HCT116 (cell line): ENCODE results near the gene SNX8. TPM values are rescaled to one million over a fixed set of nuclear protein-coding genes. Genes with fewer than 3 reads are reported as not detected.

Experiments used
- ATAC-seq: fragments of 200-7000 bp; cut with Tn5 transposase; 2 replicates; pipeline ENCODE4 v1.9.1; 2020; ENCODE audit warnings: mild to moderate bottlenecking, moderate library complexity
- BruUV-seq: library from RNA; stranded (reverse); fragments of 400-500 nt; replicated peaks from 2 replicates; lab custom pipeline; 2021; lab: Mats Ljungman, UMichigan
- CTCF ChIA-PET: fragments of 300-600 bp; sonication (Branson Sonifier 250); formaldehyde crosslinking; loops from one replicate; lab custom pipeline; 2021; ENCODE audit warnings: antibody characterized with exemption; lab: Charles Lee
- POLR2A ChIA-PET: fragments of 300-600, 350-600 bp; sonication (Branson Sonifier 250); formaldehyde crosslinking; loops from one replicate; lab custom pipeline; 2021; ENCODE audit warnings: antibody characterized with exemption; lab: Charles Lee
- RAD21 ChIA-PET, 2 experiments: fragments of 300-600 bp; sonication (Branson Sonifier 250); formaldehyde crosslinking; loops; one replicate each; lab custom pipeline; 2023; ENCODE audit warnings: low total read pairs in 2 of 2; ENCODE audit not compliant: uncharacterized antibody in 2 of 2, unreplicated experiment in 2 of 2, low non-redundant PET in 1 of 2; lab: Charles Lee
- DNase-seq: peaks from one replicate; pipeline ENCODE4 v3.0.0-alpha.2; 2010; ENCODE audit warnings: low read depth, low spot score
- H2AFZ ChIP-seq: fragments of 200-600 bp; shearing (Covaris generic), sonication (generic); 2 replicates; pipeline ENCODE4 v1.6.1; 2017; ENCODE audit warnings: low read depth, mixed run types, mixed read lengths, antibody characterized with exemption, low read length; ENCODE audit not compliant: poor library complexity, severe bottlenecking
- H3K27ac ChIP-seq: 2 replicates; pipeline ENCODE4 v1.5.1; 2012; ENCODE audit warnings: low read depth, low read length
- H3K27me3 ChIP-seq: fragments of 200-600 bp; sonication (generic); 2 replicates; pipeline ENCODE4 v1.6.1; 2016; ENCODE audit warnings: mixed run types, low read length, mixed read lengths; ENCODE audit not compliant: insufficient read depth
- H3K36me3 ChIP-seq, 2 experiments: fragments of 200-500 bp in 1 of 2; fragments of 200-600 bp in 1 of 2; sonication (Bioruptor generic) in 1 of 2; sonication (generic) in 1 of 2; 2 replicates each; pipeline versions ENCODE4 v1.5.1 to v1.6.1; 2014 to 2016; ENCODE audit warnings: low read length in 2 of 2, inconsistent platforms in 1 of 2, mixed read lengths in 1 of 2, mixed run types in 1 of 2; ENCODE audit not compliant: insufficient read depth in 2 of 2, control insufficient read depth in 1 of 2
- H3K4me1 ChIP-seq, 2 experiments: fragments of 200-600 bp in 1 of 2; sonication (generic) in 1 of 2; 2 replicates each; pipeline versions ENCODE4 v1.5.1 to v1.6.1; 2012 to 2017; ENCODE audit warnings: low read length in 2 of 2, inconsistent platforms in 1 of 2, mild to moderate bottlenecking in 1 of 2, mixed read lengths in 1 of 2, mixed run types in 1 of 2, moderate library complexity in 1 of 2; ENCODE audit not compliant: insufficient read depth in 2 of 2, control insufficient read depth in 1 of 2
- H3K4me2 ChIP-seq: fragments of 200-600 bp; sonication (generic); 2 replicates; pipeline ENCODE4 v1.6.1; 2017; ENCODE audit warnings: mixed run types, low read length, mixed read lengths
- H3K4me3 ChIP-seq, 2 experiments: fragments of 200-600 bp in 1 of 2; sonication (generic) in 1 of 2; replicated peaks in 1 of 2; 2 replicates each; pipeline ENCODE4 v1.5.1; 2011 to 2016; ENCODE audit warnings: low read length in 2 of 2, control low read depth in 1 of 2, low read depth in 1 of 2, mild to moderate bottlenecking in 1 of 2, mixed read lengths in 1 of 2, mixed run types in 1 of 2
- H3K79me2 ChIP-seq: fragments of 200-600 bp; sonication (generic); 2 replicates; pipeline ENCODE4 v1.6.1; 2017; ENCODE audit warnings: mild to moderate bottlenecking, mixed run types, low read length, moderate library complexity, mixed read lengths; ENCODE audit not compliant: insufficient read depth
- H3K9ac ChIP-seq: fragments of 200-600 bp; sonication (generic); 2 replicates; pipeline ENCODE4 v1.6.1; 2016; ENCODE audit warnings: low read length, mixed read lengths
- H3K9me2 ChIP-seq: fragments of 200-600 bp; sonication (generic), shearing (Covaris generic); 2 replicates; pipeline ENCODE4 v1.6.1; 2017; ENCODE audit warnings: mixed run types, mild to moderate bottlenecking, moderate library complexity; ENCODE audit not compliant: insufficient read depth
- H3K9me3 ChIP-seq, 2 experiments: fragments of 200-500 bp in 1 of 2; fragments of 200-600 bp in 1 of 2; sonication (Bioruptor generic) in 1 of 2; sonication (generic) in 1 of 2; 2 replicates each; pipeline ENCODE4 v1.6.1; 2014 to 2017; ENCODE audit warnings: low read length in 2 of 2, mixed read lengths in 2 of 2, inconsistent platforms in 1 of 2, low read depth in 1 of 2, mild to moderate bottlenecking in 1 of 2, mixed run types in 1 of 2, moderate library complexity in 1 of 2; ENCODE audit not compliant: control insufficient read depth in 1 of 2, insufficient read depth in 1 of 2
- H4K20me1 ChIP-seq: fragments of 200-600 bp; sonication (generic), shearing (Covaris generic); 2 replicates; pipeline ENCODE4 v1.6.1; 2017; ENCODE audit warnings: mixed run types, mild to moderate bottlenecking, moderate library complexity; ENCODE audit not compliant: insufficient read depth
- CEBPB ChIP-seq: IDR thresholded peaks from 2 replicates; pipeline ENCODE4 v1.6.1; 2012; ENCODE audit warnings: low read depth
- EGR1 ChIP-seq: IDR thresholded peaks from 2 replicates; pipeline ENCODE4 v1.6.1; 2012; ENCODE audit warnings: low read depth
- ELF1 ChIP-seq: IDR thresholded peaks from 2 replicates; pipeline ENCODE4 v1.6.1; 2012; ENCODE audit warnings: low read depth, borderline replicate concordance
- EZH2 ChIP-seq: fragments of 200-600 bp; sonication (generic); IDR thresholded peaks from 2 replicates; pipeline ENCODE4 v1.6.1; 2017; ENCODE audit warnings: antibody characterized with exemption, mixed run types
- EZH2phosphoT487 ChIP-seq: fragments of 200-600 bp; IDR thresholded peaks from 2 replicates; pipeline ENCODE4 v1.6.1; 2018; ENCODE audit warnings: antibody characterized with exemption, borderline replicate concordance
- FOSL1 ChIP-seq: IDR thresholded peaks from 2 replicates; pipeline ENCODE4 v1.6.1; 2012; ENCODE audit warnings: low read depth
- POLR2AphosphoS5 ChIP-seq: IDR thresholded peaks from 2 replicates; pipeline ENCODE4 v1.6.1; 2011; ENCODE audit warnings: mild to moderate bottlenecking, low read depth, low read length, moderate library complexity
- SIN3A ChIP-seq: IDR thresholded peaks from 2 replicates; pipeline ENCODE4 v1.6.1; 2012; ENCODE audit warnings: low read depth
- SP1 ChIP-seq: IDR thresholded peaks from 2 replicates; pipeline ENCODE4 v1.6.1; 2012; ENCODE audit warnings: low read depth
- TCF7L2 ChIP-seq: IDR thresholded peaks from 2 replicates; pipeline ENCODE4 v1.7.0; 2011; ENCODE audit warnings: borderline replicate concordance, inconsistent platforms; ENCODE audit not compliant: insufficient read depth, insufficient read length; ENCODE audit errors: extremely low read depth
- ZNF274 ChIP-seq: fragments of 200-500 bp; sonication (Bioruptor generic); IDR thresholded peaks from 2 replicates; pipeline ENCODE4 v1.6.1; 2014; ENCODE audit warnings: mild to moderate bottlenecking, low read depth, low read length, inconsistent platforms
- intact Hi-C: fragments of 100-400 bp; cut with micrococcal nuclease; formaldehyde crosslinking; loops from 2 replicates; pipeline ENCODE4 v1.10.0; 2022
- total RNA-seq: library from RNA; stranded (reverse); gene quantifications from one replicate; pipeline ENCODE4 v1.2.1, GENCODE V29; 2021; ENCODE audit not compliant: unreplicated experiment
- TF ChIP-seq, protein P1 (sequence below): IDR thresholded peaks from 2 replicates; pipeline ENCODE4 v1.6.1; 2012
- TF ChIP-seq, protein P2 (sequence below), 3 experiments: fragments of 200-600 bp in 1 of 3; sonication (generic) in 1 of 3; IDR thresholded peaks in 2 of 3; conservative IDR thresholded peaks in 1 of 3; 2 replicates each; pipeline ENCODE4 v1.5.1; 2012 to 2017; ENCODE audit warnings: low read depth in 2 of 3, low read length in 2 of 3, antibody characterized with exemption in 1 of 3, borderline replicate concordance in 1 of 3, control low read depth in 1 of 3, mild to moderate bottlenecking in 1 of 3, mixed read lengths in 1 of 3, mixed run types in 1 of 3, moderate library complexity in 1 of 3; ENCODE audit not compliant: insufficient read depth in 1 of 3
- TF ChIP-seq, protein P3 (sequence below): IDR thresholded peaks from 2 replicates; pipeline ENCODE4 v1.6.1; 2012; ENCODE audit warnings: low read depth
- TF ChIP-seq, protein P4 (sequence below): IDR thresholded peaks from 2 replicates; pipeline ENCODE4 v1.6.1; 2012

SNX8 gene
- total RNA-seq, 1 experiment from 2014 or later: 41.7 TPM

DNA sequence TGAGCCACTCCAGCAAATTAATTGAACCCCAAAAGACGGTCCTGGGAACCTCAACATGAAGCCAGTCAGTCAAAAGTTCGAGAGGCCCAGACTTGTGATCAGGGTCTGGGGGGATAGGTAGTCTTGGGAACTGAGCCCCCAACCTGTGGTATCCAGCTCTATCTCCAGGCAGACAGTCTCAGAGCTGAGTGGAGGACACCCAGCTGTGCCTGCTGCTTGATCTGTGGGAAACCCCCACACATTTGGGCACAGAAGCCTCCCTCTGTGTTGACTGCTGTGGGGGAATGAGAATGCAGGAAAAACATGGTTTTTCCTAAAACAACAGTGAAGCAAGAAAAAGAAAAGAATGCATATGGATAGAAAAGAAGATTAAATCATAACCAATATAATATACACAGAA lies 16.3 kb upstream of the SNX8 start:
- H3K4me3 ChIP-seq: no peak overlapping the region
- H3K27me3 ChIP-seq: no peaks in the 10 kb centered on the region
- ChIA-PET RAD21 (no interaction called here), POLR2A (no interaction called here), CTCF (interaction anchor here (0.7 to 1.6 kb wide), 2 partner anchors 12 to 14 kb away, joined by 3 to 4 read pairs; no protein-coding TSS in a partner anchor)
- H3K4me2 ChIP-seq: no peak overlapping the region
- H3K79me2 ChIP-seq: no peaks in the 10 kb centered on the region
- H3K9me2 ChIP-seq: no peaks in the 10 kb centered on the region
- no peaks in the 10 kb centered on the region for H3K4me1 ChIP-seq
- intact Hi-C loops: no loop called here
- H3K36me3 ChIP-seq: no peaks in the 10 kb centered on the region
- no TSS peak for BruUV-seq
- no peak overlapping the region for H2AFZ ChIP-seq
- H3K9me3 ChIP-seq: no peaks in the 10 kb centered on the region
- H3K9ac ChIP-seq: no peak overlapping the region
- no peaks in the 10 kb centered on the region for H4K20me1 ChIP-seq
- no peak overlapping the region for H3K27ac ChIP-seq
- DNase-seq: no peak
- ATAC-seq: no peak
- no peak for TF ChIP-seq FOSL1
- TF ChIP-seq, protein P1, sequence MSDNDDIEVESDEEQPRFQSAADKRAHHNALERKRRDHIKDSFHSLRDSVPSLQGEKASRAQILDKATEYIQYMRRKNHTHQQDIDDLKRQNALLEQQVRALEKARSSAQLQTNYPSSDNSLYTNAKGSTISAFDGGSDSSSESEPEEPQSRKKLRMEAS: no peak
- TF ChIP-seq, protein P2, sequence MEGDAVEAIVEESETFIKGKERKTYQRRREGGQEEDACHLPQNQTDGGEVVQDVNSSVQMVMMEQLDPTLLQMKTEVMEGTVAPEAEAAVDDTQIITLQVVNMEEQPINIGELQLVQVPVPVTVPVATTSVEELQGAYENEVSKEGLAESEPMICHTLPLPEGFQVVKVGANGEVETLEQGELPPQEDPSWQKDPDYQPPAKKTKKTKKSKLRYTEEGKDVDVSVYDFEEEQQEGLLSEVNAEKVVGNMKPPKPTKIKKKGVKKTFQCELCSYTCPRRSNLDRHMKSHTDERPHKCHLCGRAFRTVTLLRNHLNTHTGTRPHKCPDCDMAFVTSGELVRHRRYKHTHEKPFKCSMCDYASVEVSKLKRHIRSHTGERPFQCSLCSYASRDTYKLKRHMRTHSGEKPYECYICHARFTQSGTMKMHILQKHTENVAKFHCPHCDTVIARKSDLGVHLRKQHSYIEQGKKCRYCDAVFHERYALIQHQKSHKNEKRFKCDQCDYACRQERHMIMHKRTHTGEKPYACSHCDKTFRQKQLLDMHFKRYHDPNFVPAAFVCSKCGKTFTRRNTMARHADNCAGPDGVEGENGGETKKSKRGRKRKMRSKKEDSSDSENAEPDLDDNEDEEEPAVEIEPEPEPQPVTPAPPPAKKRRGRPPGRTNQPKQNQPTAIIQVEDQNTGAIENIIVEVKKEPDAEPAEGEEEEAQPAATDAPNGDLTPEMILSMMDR (IDR thresholded peaks at IDR 0.05 in 2 of 3, conservative IDR thresholded peaks at IDR 0.05 in 1 of 3; ENCODE audit: borderline replicate concordance in 1 of 3, insufficient read depth in 1 of 3, low read depth in 2 of 3, low read length in 2 of 3): no peak
- TF ChIP-seq SIN3A: no peak
- TF ChIP-seq EZH2phosphoT487: no peak

DNA sequence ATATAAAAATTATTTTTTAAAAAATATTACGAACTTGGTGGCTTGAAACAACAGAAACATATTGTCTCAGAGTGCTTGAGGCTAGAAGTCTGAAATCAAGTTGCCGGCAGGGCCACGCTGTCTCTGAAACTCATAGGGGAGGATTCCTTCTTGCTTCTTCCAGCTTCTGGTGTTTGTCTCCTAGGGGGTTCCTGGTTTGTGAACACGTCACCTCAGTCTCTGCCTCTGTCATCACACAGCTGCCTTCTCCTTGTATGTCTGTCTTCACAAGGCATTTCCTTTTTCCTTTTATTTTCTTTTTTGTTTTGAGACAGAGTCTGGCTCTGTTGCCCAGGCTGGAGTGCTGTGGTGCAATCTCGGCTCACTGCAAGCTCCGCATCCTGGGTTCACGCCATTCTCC lies 12.7 kb upstream of the SNX8 start:
- Histone ChIP-seq H3K4me3 (no peak overlapping the region), H3K27me3 (no peaks in the 10 kb centered on the region), H3K4me1 (no peaks in the 10 kb centered on the region), H3K9me2 (no peaks in the 10 kb centered on the region), H3K9ac (no peak overlapping the region), H3K9me3 (no peaks in the 10 kb centered on the region), H2AFZ (no peak overlapping the region), H3K27ac (no peak overlapping the region), H3K4me2 (no peak overlapping the region), H3K79me2 (no peaks in the 10 kb centered on the region), H3K36me3 (no peaks in the 10 kb centered on the region), H4K20me1 (no peaks in the 10 kb centered on the region)
- DNase-seq (no peak), ATAC-seq (no peak)
- ChIA-PET CTCF (no interaction called here), POLR2A (no interaction called here), RAD21 (no interaction called here)
- BruUV-seq: no TSS peak
- intact Hi-C loops: no loop called here
- TF ChIP-seq EGR1 (no peak), ELF1 (no peak), TCF7L2 (no peak), SP1 (no peak), EZH2phosphoT487 (no peak), ZNF274 (no peak), CEBPB (no peak), POLR2AphosphoS5 (no peak), EZH2 (no peak)
- TF ChIP-seq, protein P3, sequence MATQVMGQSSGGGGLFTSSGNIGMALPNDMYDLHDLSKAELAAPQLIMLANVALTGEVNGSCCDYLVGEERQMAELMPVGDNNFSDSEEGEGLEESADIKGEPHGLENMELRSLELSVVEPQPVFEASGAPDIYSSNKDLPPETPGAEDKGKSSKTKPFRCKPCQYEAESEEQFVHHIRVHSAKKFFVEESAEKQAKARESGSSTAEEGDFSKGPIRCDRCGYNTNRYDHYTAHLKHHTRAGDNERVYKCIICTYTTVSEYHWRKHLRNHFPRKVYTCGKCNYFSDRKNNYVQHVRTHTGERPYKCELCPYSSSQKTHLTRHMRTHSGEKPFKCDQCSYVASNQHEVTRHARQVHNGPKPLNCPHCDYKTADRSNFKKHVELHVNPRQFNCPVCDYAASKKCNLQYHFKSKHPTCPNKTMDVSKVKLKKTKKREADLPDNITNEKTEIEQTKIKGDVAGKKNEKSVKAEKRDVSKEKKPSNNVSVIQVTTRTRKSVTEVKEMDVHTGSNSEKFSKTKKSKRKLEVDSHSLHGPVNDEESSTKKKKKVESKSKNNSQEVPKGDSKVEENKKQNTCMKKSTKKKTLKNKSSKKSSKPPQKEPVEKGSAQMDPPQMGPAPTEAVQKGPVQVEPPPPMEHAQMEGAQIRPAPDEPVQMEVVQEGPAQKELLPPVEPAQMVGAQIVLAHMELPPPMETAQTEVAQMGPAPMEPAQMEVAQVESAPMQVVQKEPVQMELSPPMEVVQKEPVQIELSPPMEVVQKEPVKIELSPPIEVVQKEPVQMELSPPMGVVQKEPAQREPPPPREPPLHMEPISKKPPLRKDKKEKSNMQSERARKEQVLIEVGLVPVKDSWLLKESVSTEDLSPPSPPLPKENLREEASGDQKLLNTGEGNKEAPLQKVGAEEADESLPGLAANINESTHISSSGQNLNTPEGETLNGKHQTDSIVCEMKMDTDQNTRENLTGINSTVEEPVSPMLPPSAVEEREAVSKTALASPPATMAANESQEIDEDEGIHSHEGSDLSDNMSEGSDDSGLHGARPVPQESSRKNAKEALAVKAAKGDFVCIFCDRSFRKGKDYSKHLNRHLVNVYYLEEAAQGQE: no peak
- TF ChIP-seq, protein P4, sequence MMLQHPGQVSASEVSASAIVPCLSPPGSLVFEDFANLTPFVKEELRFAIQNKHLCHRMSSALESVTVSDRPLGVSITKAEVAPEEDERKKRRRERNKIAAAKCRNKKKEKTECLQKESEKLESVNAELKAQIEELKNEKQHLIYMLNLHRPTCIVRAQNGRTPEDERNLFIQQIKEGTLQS: no peak
